GM20000 (cell line): Measurements from ENCODE around the gene MLYCD.

Experiments
- DNase-seq: peaks from one replicate; pipeline ENCODE4 v3.0.0; 2012; ENCODE audit warnings: low spot score
- TF ChIP-seq, protein P1 (sequence below): IDR thresholded peaks from 2 replicates; pipeline ENCODE4 v1.5.1; 2012; ENCODE audit warnings: mild to moderate bottlenecking, control low read depth; ENCODE audit errors: extremely low read depth, missing control alignments

The MLYCD gene

DNA sequence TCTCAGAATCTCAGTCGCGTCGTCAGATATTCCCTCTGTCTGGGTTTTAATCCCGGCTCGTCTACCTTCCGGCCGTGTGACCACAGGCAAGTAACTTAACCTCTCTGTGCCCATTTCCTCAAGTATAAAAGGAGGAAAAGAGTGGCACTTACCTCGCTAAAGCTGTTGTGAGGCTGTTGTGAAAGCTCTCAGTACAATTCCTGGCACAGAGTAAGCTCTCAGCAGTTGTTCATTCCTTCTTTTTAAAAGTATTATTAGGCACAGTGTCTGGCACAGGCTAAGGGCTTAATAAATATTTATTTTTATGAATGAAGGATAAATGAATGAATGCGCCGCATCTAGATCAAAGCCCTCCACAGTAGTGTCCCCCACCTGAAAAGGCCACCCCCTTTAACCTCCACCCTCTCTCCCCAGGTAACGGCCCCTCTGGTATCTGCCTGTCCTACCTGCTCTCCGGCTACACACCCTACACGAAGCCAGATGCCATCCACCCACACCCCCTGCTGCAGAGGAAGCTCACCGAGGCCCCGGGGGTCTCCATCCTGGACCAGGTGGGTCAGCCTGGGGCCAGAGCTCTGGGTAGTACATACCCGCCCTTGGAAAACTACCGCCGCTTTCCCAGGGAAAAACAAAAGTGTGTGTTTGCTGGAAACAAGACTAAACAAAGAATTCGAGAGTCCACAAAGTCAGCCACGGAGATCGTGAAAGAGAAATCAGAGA lies 60.1 kb downstream of the MLYCD start:
- TF ChIP-seq, protein P1, sequence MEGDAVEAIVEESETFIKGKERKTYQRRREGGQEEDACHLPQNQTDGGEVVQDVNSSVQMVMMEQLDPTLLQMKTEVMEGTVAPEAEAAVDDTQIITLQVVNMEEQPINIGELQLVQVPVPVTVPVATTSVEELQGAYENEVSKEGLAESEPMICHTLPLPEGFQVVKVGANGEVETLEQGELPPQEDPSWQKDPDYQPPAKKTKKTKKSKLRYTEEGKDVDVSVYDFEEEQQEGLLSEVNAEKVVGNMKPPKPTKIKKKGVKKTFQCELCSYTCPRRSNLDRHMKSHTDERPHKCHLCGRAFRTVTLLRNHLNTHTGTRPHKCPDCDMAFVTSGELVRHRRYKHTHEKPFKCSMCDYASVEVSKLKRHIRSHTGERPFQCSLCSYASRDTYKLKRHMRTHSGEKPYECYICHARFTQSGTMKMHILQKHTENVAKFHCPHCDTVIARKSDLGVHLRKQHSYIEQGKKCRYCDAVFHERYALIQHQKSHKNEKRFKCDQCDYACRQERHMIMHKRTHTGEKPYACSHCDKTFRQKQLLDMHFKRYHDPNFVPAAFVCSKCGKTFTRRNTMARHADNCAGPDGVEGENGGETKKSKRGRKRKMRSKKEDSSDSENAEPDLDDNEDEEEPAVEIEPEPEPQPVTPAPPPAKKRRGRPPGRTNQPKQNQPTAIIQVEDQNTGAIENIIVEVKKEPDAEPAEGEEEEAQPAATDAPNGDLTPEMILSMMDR: no peak
- no peak for DNase-seq

DNA sequence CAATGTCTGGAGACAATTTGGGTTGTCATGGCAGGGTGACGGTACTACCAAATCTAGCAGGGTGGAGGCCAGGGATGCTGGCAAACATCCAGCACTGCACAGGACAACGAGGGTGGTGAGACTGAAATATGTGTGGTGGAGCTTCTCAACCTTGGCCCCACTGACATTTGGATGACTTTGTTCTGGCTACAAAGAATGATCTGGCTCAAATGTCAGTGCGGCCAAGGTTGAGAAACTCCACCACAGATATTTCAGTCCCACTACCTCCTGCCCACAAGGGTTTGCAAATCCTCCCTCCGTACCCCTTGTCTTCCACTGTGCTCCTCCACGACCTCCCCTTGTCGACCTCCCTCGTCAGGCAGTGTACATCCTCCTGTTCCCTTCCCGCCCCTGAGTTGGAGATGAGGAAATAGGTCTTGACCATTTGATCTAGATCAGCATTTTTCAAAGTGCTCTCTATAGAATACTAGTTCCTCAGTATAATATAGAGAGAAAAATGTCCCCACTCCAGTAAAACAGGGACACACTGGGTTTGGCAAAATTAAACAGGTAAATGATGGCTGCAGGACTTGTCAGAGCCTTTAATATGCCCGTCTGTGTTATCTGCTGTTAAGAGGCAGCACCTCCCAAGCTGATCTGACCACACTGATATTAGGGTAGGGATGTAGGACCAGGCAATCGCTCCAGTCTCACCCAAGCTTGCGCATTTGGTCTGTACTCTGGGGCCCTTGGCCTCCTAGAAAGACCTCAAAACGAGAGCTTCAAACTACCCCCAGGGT lies 60.9 kb downstream of the MLYCD start:
- DNase-seq: no peak
- TF ChIP-seq, protein P1: no peak

DNA sequence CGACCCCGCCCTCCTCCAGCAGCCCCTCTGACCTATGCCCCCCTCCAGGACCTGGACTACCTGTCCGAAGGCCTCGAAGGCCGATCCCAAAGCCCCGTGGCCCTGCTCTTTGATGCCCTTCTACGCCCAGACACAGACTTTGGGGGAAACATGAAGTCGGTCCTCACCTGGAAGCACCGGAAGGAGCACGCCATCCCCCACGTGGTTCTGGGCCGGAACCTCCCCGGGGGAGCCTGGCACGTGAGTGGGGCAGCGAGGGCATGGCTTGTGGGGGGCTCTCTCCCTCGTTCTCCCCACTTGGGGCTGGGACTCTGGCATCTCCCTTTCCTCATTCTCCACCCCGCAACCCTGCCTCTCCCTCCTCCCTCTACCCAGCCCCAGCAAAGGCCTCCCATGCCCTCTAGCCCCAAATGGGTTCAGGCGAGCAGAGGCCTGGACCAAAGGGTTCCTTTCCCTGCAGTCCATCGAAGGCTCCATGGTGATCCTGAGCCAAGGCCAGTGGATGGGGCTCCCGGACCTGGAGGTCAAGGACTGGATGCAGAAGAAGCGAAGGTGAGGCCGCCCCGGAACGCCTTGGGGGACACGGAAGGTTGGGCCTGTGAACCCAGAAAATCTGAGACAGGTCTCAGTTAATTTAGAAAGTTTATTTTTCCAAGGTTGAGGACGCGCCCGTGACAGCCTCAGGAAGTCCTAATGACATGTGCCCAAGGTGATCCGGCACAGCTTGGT lies 61.8 kb downstream of the MLYCD start:
- TF ChIP-seq, protein P1: no peak
- no peak for DNase-seq

DNA sequence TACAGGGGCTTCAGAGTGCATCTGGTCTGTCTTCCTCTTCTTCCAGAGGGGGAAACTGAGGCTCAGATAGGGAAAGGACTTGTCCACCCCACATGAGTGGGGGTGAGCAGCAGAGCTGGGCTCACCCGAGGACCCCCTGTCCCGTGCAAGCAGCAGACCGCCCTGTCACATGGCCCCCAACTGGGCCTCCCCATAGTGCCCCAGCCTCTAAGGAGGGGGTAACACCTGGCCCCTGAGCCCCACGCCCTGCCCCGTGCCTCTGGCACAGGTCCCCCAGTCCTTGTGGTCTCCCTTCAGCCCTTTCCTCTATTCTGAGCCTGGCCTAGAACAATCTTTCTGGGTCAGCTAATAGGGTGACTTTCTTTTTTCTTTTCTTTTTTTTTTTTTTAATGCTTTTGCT lies 62.7 kb downstream of the MLYCD start:
- no peak for DNase-seq
- TF ChIP-seq, protein P1: no peak

DNA sequence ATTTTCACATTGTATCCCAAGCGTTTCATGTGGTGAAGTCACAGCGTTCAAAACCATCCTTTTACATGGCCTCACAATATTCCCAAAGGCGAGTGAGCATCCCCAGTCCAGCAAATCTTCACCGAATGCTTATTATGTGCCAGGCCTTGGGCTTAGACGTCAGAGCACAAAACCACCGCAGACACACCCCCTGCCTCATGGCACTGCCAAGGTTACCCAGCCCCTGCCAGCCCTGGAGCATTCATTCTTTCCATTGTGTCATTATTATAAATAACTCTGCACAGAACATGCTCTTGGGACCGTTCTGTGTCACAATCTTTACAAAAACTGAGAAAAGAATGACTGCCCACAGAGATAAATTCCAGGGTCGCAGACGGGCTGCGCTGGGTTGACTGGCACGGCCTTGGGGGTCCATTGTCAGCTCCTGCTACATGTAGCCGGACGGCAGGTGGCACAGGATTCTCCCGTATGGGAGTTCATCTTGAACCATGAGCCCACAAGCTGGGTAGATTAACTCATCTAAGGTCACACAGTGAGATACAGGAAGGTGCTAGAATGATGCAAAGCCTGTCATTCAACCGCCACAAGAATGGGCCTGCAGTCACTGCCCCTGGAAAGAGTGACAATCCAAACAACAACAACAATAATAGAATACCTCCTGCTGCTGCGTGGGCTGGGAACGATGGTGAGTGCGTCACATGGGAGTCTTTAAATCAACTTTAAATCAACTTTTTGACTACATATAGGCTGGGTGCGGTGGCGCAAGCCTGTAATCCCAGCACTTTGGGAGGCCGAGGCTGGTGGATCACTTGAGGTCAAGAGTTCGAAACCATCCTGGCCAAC lies 64.6 kb downstream of the MLYCD start:
- TF ChIP-seq, protein P1: no peak
- no peak for DNase-seq

DNA sequence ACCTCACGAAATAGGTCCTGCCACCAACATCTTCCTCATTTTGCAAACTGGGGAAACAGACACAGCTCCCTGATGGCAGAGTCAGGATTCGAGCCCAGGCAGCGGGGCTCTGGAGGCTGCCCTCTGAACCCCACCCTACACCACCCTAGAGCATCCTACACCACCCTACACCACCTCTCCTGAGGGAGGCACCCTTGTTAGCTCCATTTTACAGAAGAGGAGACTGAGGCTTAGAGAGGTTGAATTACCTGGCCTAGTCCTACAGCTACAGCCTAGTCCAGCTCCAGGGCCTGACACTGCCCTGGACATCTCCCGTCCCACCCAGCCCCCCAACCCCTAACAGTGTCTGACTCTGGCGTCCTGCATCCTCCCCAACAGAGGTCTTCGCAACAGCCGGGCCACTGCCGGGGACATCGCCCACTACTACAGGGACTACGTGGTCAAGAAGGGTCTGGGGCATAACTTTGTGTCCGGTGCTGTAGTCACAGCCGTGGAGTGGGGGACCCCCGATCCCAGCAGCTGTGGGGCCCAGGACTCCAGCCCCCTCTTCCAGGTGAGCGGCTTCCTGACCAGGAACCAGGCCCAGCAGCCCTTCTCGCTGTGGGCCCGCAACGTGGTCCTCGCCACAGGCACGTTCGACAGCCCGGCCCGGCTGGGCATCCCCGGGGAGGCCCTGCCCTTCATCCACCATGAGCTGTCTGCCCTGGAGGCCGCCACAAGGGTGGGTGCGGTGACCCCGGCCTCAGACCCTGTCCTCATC lies 65.9 kb downstream of the MLYCD start:
- DNase-seq: no peak
- TF ChIP-seq, protein P1: no peak
